ENCODE data around the gene GALNT1.

GRCh38 chr18:35754464-35754863 is 172.9 kb downstream of the GALNT1 start:
- TF ChIP-seq POLR2AphosphoS5 (IDR thresholded peaks at IDR 0.05): no peak
- TF ChIP-seq, protein P1, sequence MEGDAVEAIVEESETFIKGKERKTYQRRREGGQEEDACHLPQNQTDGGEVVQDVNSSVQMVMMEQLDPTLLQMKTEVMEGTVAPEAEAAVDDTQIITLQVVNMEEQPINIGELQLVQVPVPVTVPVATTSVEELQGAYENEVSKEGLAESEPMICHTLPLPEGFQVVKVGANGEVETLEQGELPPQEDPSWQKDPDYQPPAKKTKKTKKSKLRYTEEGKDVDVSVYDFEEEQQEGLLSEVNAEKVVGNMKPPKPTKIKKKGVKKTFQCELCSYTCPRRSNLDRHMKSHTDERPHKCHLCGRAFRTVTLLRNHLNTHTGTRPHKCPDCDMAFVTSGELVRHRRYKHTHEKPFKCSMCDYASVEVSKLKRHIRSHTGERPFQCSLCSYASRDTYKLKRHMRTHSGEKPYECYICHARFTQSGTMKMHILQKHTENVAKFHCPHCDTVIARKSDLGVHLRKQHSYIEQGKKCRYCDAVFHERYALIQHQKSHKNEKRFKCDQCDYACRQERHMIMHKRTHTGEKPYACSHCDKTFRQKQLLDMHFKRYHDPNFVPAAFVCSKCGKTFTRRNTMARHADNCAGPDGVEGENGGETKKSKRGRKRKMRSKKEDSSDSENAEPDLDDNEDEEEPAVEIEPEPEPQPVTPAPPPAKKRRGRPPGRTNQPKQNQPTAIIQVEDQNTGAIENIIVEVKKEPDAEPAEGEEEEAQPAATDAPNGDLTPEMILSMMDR (IDR thresholded peaks at IDR 0.05): no peak
- no peak for TF ChIP-seq POLR2A (IDR thresholded peaks at IDR 0.05)
